GM08714 (cell line): Measurements from ENCODE around the gene ZNF813.
A peak's percentile ranks its signal among the peaks of the same experiment; 100 is the strongest.
"Not testable (repeated sequence)": the region's sequence is repeated elsewhere in the genome, so short reads cannot be mapped to it uniquely, and the experiment has no call there.

Source experiments
- H3K4me3 ChIP-seq: fragments of 200-500 bp; sonication (Bioruptor generic); 2 replicates; pipeline ENCODE4 v1.5.1; 2014; ENCODE audit warnings: mild to moderate bottlenecking, low read length, inconsistent platforms
- ZNF274 ChIP-seq: IDR thresholded peaks from 2 replicates; pipeline ENCODE4 v1.6.1; 2012; ENCODE audit warnings: mild to moderate bottlenecking, low read depth, low read length

ZNF813 gene

GRCh38 chr19:53466726-53467484 lies 628 bp upstream of the ZNF813 start:
- peak overlapping the region; percentile 89 for H3K4me3 ChIP-seq
- no peak for TF ChIP-seq ZNF274

DNA sequence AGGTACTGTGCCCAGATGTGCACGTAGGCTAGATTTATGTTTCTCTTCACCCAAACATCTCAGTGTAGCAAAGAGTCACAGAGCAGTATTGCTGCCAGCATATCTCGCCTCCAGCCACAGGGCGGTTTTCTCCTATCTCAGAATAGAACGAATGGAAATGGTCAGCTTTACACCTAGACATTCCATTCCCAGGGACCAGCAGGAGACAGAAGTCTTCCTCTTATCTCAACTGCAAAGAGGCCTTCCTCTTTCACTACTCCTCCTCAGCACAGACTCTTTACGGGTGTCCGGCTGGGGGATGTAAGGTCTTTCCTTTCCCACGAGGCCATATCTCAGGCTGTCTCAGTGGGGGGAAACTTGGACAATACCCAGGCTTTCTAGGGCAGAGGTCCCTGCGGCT lies 1.1 kb downstream of the ZNF813 start:
- peak overlapping the region; percentile 89; the same call in 1 of the 2 replicates for H3K4me3 ChIP-seq

GRCh38 chr19:53471916-53472315 lies 4.4 kb downstream of the ZNF813 start:
- H3K4me3 ChIP-seq = no peak overlapping the region
- no peak for TF ChIP-seq ZNF274

DNA sequence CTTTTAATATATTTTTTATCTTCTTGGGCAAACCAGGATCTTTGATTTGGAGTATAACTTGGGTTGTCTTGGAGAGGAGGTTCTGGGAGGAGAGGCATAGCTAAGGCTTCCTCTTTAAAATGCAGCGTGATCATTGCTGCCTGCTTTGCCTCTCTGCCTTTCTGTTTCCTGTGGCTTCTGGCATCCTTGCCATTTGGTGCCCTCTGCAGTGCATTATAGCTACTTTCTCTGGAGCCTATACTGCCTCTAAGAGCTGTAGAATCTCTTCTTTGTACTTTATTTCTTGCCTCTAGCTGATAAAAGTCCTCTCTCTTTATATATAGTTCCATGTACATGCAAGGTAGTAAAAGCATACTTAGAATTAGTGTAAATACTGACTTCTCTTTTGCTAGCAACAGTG lies 7.3 kb downstream of the ZNF813 start:
- not testable (repeated sequence) for H3K4me3 ChIP-seq

- H3K4me3 ChIP-seq = not testable (repeated sequence)
Measured at GRCh38 chr19:53475470-53475869, 7.9 kb downstream of the ZNF813 start.

DNA sequence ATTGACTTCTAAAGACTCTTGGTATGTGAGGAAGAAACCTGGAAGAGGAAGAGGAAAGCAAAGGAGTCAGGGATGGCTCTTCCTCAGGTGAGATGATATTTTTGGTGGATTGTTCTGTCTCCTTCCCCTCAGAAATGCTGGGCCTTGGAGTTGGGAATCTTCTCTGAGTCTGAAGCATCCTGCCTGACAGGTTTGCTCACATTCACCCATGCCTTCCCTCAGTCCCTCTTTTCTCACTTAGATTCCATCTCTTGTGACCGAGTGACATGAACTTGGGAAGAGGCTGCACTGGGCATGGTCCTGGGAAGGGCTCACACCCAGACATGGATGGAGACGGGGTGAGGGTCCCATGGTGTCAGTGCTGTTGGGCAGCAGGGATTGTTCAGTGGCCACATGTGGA lies 16.2 kb downstream of the ZNF813 start:
- H3K4me3 ChIP-seq = not testable (repeated sequence)

GRCh38 chr19:53485046-53486004 lies 17.8 kb downstream of the ZNF813 start:
- TF ChIP-seq ZNF274 = no peak
- H3K4me3 ChIP-seq = no peak overlapping the region

- no peak for TF ChIP-seq ZNF274
Measured at GRCh38 chr19:53492153-53492552, 24.6 kb downstream of the ZNF813 start.

DNA sequence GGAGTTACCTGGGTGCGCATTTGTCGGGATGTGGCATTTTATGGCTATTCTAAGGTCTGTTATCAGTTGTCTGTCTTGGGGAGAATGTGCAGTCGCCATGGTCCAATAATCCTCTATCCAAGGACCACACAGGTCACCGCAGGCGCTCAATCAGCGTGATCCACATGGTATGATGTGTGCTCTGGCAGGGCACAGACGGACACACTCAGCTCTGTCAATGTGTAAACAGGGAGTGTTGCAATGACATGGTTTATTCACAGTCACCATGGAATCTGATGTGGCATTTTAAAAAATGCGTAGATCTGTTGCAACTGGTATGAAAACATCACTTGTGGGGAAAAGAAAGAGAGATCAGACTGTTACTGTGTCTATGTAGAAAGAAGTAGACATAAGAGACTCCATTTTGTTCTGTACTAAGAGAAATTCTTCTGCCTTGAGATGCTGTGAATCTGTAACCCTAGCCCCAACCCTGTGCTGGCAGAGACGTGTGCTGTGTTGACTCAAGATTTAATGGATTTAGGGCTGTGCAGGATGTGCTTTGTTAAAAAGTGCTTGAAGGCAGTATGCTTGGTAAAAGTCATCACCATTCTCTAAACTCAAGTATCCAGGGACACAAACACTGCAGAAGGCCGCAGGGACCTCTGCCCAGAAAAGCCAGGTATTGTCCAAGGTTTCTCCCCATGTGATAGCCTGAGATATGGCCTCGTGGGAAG lies 29.9 kb downstream of the ZNF813 start:
- not testable (repeated sequence) for H3K4me3 ChIP-seq

More at GRCh38 chr19:53492153-53492552, 24.6 kb downstream of the ZNF813 start:
- no peak overlapping the region for H3K4me3 ChIP-seq

DNA sequence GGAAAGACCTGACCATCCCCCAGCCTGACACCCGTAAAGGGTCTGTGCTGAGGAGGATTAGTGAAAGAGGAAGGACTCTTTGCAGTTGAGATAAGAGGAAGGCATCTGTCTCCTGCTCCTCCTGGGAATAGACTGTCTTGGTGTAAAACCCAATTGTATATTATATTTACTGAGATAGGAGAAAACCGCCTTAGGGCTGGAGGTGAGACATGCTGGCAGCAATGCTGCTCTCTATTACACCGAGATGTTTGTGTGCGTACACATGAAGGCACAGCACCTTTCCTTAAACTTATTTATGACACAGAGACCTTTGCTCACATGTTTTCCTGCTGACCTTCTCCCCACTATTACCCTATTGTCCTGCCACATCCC lies 30.5 kb downstream of the ZNF813 start:
- H3K4me3 ChIP-seq = not testable (repeated sequence)

GRCh38 chr19:53503151-53503550 lies 35.6 kb downstream of the ZNF813 start:
- not testable (repeated sequence) for H3K4me3 ChIP-seq

- H3K4me3 ChIP-seq = not testable (repeated sequence)
Measured at GRCh38 chr19:53503671-53504364, 36.3 kb downstream of the ZNF813 start.

GRCh38 chr19:53504365-53504703 lies 36.8 kb downstream of the ZNF813 start:
- H3K4me3 ChIP-seq = not testable (repeated sequence)

DNA sequence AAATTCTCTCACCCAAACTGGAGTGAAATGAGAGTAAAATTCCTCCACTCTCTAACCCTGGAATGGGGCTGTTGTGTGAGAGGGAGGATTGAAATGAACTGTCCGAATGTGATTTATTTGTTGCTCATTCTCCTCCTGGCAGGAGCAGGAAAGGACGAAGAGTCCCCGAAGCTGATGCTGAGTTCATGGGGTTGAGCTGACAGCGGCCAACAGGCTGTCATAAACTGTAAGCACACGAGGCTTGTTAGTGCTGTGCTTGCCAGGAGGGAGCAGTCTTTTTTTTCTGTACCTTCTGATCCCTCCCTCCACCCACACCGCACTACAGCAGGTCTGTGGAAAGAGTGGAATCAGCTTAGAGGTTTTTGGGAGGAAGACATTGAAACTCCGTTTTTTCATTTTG lies 37.4 kb downstream of the ZNF813 start:
- no peak overlapping the region for H3K4me3 ChIP-seq
- no peak for TF ChIP-seq ZNF274

- no peak for TF ChIP-seq ZNF274
- no peak overlapping the region for H3K4me3 ChIP-seq
Measured at GRCh38 chr19:53506728-53507127, 39.2 kb downstream of the ZNF813 start.
